ENCODE data around the gene HK2.

HK2 gene

DNA sequence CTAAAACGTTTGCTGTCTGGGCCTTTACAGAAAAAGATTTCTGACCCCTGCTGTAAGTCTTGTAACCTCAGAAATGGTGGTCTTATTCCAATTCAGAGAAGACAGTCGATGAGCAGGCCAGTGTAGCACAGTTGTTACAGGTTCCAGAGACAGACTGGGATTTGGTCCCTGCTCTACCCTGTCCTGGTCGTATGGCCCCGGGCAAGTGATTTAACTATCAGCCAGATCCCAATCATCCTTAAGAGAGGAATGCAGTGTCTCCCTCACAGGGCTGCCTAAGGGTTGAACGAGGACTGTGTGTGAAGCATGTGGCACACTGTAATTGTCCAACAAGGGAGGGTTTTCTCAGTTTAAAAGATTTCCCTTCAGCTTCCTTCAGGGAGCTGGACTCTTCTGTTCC, 47.2 kb downstream of the HK2 start:
- TF ChIP-seq POLR2AphosphoS5 (IDR thresholded peaks at IDR 0.05; ENCODE audit: low read depth, low read length) (no peak), FOXP2 (optimal IDR thresholded peaks at IDR 0.05; ENCODE audit: borderline replicate concordance, extremely low read depth, extremely low read length, insufficient read depth) (no peak), TAF1 (IDR thresholded peaks at IDR 0.05; ENCODE audit: borderline replicate concordance, insufficient read depth, low read length) (no peak), SIN3A (IDR thresholded peaks at IDR 0.05; ENCODE audit: borderline replicate concordance, insufficient read depth, low read length) (no peak)
- TF ChIP-seq, protein P1, sequence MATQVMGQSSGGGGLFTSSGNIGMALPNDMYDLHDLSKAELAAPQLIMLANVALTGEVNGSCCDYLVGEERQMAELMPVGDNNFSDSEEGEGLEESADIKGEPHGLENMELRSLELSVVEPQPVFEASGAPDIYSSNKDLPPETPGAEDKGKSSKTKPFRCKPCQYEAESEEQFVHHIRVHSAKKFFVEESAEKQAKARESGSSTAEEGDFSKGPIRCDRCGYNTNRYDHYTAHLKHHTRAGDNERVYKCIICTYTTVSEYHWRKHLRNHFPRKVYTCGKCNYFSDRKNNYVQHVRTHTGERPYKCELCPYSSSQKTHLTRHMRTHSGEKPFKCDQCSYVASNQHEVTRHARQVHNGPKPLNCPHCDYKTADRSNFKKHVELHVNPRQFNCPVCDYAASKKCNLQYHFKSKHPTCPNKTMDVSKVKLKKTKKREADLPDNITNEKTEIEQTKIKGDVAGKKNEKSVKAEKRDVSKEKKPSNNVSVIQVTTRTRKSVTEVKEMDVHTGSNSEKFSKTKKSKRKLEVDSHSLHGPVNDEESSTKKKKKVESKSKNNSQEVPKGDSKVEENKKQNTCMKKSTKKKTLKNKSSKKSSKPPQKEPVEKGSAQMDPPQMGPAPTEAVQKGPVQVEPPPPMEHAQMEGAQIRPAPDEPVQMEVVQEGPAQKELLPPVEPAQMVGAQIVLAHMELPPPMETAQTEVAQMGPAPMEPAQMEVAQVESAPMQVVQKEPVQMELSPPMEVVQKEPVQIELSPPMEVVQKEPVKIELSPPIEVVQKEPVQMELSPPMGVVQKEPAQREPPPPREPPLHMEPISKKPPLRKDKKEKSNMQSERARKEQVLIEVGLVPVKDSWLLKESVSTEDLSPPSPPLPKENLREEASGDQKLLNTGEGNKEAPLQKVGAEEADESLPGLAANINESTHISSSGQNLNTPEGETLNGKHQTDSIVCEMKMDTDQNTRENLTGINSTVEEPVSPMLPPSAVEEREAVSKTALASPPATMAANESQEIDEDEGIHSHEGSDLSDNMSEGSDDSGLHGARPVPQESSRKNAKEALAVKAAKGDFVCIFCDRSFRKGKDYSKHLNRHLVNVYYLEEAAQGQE (IDR thresholded peaks at IDR 0.05; ENCODE audit: insufficient read depth in 1 of 2, low read depth in 2 of 2, low read length in 2 of 2) = no peak

DNA sequence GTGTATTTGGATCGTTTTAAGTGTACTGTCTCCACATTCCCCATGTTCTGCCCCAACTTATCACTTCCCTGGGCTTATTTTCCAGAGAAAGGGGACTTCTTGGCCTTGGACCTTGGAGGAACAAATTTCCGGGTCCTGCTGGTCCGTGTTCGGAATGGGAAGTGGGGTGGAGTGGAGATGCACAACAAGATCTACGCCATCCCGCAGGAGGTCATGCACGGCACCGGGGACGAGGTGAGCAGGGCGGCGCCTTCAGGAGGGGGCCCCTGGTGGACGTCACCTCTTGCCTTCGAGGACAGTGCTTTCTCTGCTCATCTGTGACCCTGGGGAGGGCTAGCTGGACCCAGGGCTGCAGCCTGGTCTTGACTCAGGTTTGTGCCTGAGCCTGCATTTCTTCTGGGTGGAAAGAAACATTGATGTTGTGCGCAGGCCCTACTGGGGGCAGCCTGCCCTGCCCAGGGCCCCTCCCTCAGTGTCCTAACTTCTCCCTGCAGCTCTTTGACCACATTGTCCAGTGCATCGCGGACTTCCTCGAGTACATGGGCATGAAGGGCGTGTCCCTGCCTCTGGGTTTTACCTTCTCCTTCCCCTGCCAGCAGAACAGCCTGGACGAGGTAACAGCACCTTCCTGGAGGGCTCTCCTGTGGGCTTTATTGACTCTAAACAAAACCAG, 47.8 kb downstream of the HK2 start:
- TF ChIP-seq SIN3A (IDR thresholded peaks at IDR 0.05; ENCODE audit: borderline replicate concordance, insufficient read depth, low read length) = no peak
- TF ChIP-seq TAF1 (IDR thresholded peaks at IDR 0.05; ENCODE audit: borderline replicate concordance, insufficient read depth, low read length) = no peak
- TF ChIP-seq POLR2AphosphoS5 (IDR thresholded peaks at IDR 0.05; ENCODE audit: low read depth, low read length) = no peak
- TF ChIP-seq, protein P1 (IDR thresholded peaks at IDR 0.05; ENCODE audit: insufficient read depth in 1 of 2, low read depth in 2 of 2, low read length in 2 of 2) = no peak
- no peak for TF ChIP-seq FOXP2 (optimal IDR thresholded peaks at IDR 0.05; ENCODE audit: borderline replicate concordance, extremely low read depth, extremely low read length, insufficient read depth)

DNA sequence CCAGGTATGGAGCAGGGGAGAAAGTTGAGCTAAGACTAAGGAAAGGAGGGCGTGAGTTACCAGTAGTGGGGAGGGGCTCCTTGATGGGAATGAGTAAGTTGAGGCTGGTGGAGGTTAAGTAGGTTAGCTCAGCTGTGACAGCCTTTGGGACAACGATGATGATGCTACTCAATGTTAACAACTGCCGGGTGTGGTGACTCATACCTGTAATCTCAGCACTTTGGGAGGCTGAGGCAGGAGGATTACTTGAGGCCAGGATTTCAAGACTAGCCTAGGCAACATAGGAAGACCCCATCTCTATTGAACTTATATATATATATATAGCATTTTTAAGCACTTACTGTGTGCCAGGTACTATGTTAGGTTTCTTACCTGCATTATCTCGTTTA, 48.4 kb downstream of the HK2 start:
- TF ChIP-seq, protein P1 (IDR thresholded peaks at IDR 0.05; ENCODE audit: insufficient read depth in 1 of 2, low read depth in 2 of 2, low read length in 2 of 2) = no peak
- TF ChIP-seq TAF1 (IDR thresholded peaks at IDR 0.05; ENCODE audit: borderline replicate concordance, insufficient read depth, low read length) (no peak), FOXP2 (optimal IDR thresholded peaks at IDR 0.05; ENCODE audit: borderline replicate concordance, extremely low read depth, extremely low read length, insufficient read depth) (no peak), SIN3A (IDR thresholded peaks at IDR 0.05; ENCODE audit: borderline replicate concordance, insufficient read depth, low read length) (no peak), POLR2AphosphoS5 (IDR thresholded peaks at IDR 0.05; ENCODE audit: low read depth, low read length) (no peak)

DNA sequence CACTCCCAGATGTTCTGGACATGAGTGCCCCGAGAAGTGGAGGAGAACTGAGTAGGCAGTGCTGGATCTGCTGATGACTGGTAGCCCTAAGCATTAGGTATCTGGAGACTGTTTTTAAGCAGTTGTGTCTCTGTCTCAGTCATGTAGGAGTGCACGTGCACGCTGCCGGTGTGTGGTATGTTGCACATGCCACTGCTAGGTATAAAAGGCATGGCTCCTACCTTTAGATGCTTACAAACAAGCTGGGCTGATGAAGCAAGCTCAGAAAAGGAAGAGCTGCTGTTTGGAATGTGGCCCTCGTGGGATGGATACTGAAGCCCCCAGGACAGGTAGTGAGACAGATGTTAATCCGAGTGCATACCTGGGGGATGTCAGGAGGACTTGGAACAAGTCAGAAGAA, 49.1 kb downstream of the HK2 start:
- TF ChIP-seq POLR2AphosphoS5 (IDR thresholded peaks at IDR 0.05; ENCODE audit: low read depth, low read length) (no peak), TAF1 (IDR thresholded peaks at IDR 0.05; ENCODE audit: borderline replicate concordance, insufficient read depth, low read length) (no peak), SIN3A (IDR thresholded peaks at IDR 0.05; ENCODE audit: borderline replicate concordance, insufficient read depth, low read length) (no peak), FOXP2 (optimal IDR thresholded peaks at IDR 0.05; ENCODE audit: borderline replicate concordance, extremely low read depth, extremely low read length, insufficient read depth) (no peak)
- TF ChIP-seq, protein P1 (IDR thresholded peaks at IDR 0.05; ENCODE audit: insufficient read depth in 1 of 2, low read depth in 2 of 2, low read length in 2 of 2) = no peak
